Upper lobe of left lung (tissue), 6 donors: ENCODE data around the gene FKBP8. TPM values are rescaled to one million over a fixed set of nuclear protein-coding genes. Genes with fewer than 3 reads are reported as not detected.

Experiments
- ATAC-seq, 2 donors: fragments of 200-7000 bp; cut with Tn5 transposase; one replicate each; pipeline ENCODE4 v1.9.1; 2022; ENCODE audit warnings: mild to moderate bottlenecking in 2 of 2, moderate library complexity in 2 of 2; ENCODE audit not compliant: low FRiP score in 2 of 2
- DNase-seq, 2 donors: peaks; one replicate each; pipeline ENCODE4 v3.0.0-alpha.2; 2019 to 2020
- H3K27ac ChIP-seq, 4 donors: fragments of 200-600 bp; sonication (generic); one replicate each; pipeline ENCODE4 v1.5.1; 2016 to 2019
- H3K27me3 ChIP-seq, 4 donors: fragments of 200-600 bp; sonication (generic); one replicate each; pipeline ENCODE4 v1.5.1; 2017 to 2019
- H3K36me3 ChIP-seq, 4 donors: fragments of 200-600 bp; sonication (generic); one replicate each; pipeline ENCODE4 v1.5.1; 2016 to 2019
- H3K4me1 ChIP-seq, 4 donors: fragments of 200-600 bp; sonication (generic); one replicate each; pipeline ENCODE4 v1.5.1; 2018 to 2019
- H3K4me3 ChIP-seq, 4 donors: fragments of 200-600 bp; sonication (generic); one replicate each; pipeline ENCODE4 v1.5.1; 2017 to 2019; ENCODE audit warnings: mild to moderate bottlenecking in 2 of 4, moderate library complexity in 1 of 4
- H3K9me3 ChIP-seq, 4 donors: fragments of 200-600 bp; sonication (generic); one replicate each; pipeline ENCODE4 v1.5.1; 2018 to 2019
- EP300 ChIP-seq, 4 donors: sonication (generic); formaldehyde crosslinking; IDR thresholded peaks; one replicate each; pipeline ENCODE4 v1.5.1; 2017; ENCODE audit warnings: antibody characterized with exemption in 4 of 4, control low read depth in 2 of 4
- POLR2A ChIP-seq, 4 donors: fragments of 450-650 bp; IDR thresholded peaks; one replicate each; pipeline ENCODE4 v1.5.1; 2016 to 2017; ENCODE audit warnings: antibody characterized with exemption in 4 of 4, mild to moderate bottlenecking in 2 of 4
- POLR2AphosphoS5 ChIP-seq, 2 donors: sonication (generic); formaldehyde crosslinking; IDR thresholded peaks; one replicate each; pipeline ENCODE4 v1.5.1; 2017; ENCODE audit warnings: antibody characterized with exemption in 2 of 2
- WGBS, 2 donors: methylation state at CpG; one replicate each; pipeline ENCODE4 v1.1.5; 2017 to 2018; 5-methylcytosine and 5-hydroxymethylcytosine counted together
- total RNA-seq, 6 donors: library from RNA; depleted of rRNA in 4 of 6; stranded (reverse); fragments of >200 nt in 4 of 6; gene quantifications; one replicate each; pipeline versions ENCODE4 v1.1.0 to v1.2.1, GENCODE V29; 2016 to 2021
- TF ChIP-seq, protein P1 (sequence below), 6 experiments: fragments of 450-650 bp in 4 of 6; fragments of 200-600 bp in 2 of 6; sonication (generic) in 2 of 6; IDR thresholded peaks; one replicate each; pipeline ENCODE4 v1.5.1; 2016 to 2019; ENCODE audit warnings: antibody characterized with exemption in 6 of 6
- donor health status: DM: no; HTN: no; CAD: no; lungs with moderate emphysema.
- donor health status: DM: no; HTN: yes; CAD: no; lungs with severe emphysema.

The FKBP8 gene
- total RNA-seq, 6 donors from 2014 or later = 242 to 450 (median 284) TPM

GRCh38 chr19:18571564-18572344 lies 28.4 kb upstream of the FKBP8 start, which contains the start of gene UBA52:
TSS of gene UBA52 (plus strand) at chr19:18571857. CDS start at chr19:18573301, 1,444 bp downstream.
- 0% methylated on average over 6 to 45 of the region's 75 CpGs for WGBS, 2 donors
- Histone ChIP-seq H3K36me3 (peaks cover 26 to 65% (median 57%) of the 10 kb centered on the region in 4 donors), H3K9me3 (no peaks in the 10 kb centered on the region), H3K27me3 (no peaks in the 10 kb centered on the region), H3K4me3 (peak within 1 kb of the TSS; percentile 70 to 98 (median 84)), H3K27ac (peak within 1 kb of the TSS; percentile 89 to 93 (median 90)), H3K4me1 (peaks cover 18 to 24% (median 20%) of the 10 kb centered on the region in 4 donors)
- DNase-seq (peak; percentile 98 to 100), ATAC-seq (peak; percentile 96 to 97)
- peak; percentile 93 to 95 for TF ChIP-seq POLR2AphosphoS5 (IDR thresholded peaks at IDR 0.05)
- TF ChIP-seq, protein P1, sequence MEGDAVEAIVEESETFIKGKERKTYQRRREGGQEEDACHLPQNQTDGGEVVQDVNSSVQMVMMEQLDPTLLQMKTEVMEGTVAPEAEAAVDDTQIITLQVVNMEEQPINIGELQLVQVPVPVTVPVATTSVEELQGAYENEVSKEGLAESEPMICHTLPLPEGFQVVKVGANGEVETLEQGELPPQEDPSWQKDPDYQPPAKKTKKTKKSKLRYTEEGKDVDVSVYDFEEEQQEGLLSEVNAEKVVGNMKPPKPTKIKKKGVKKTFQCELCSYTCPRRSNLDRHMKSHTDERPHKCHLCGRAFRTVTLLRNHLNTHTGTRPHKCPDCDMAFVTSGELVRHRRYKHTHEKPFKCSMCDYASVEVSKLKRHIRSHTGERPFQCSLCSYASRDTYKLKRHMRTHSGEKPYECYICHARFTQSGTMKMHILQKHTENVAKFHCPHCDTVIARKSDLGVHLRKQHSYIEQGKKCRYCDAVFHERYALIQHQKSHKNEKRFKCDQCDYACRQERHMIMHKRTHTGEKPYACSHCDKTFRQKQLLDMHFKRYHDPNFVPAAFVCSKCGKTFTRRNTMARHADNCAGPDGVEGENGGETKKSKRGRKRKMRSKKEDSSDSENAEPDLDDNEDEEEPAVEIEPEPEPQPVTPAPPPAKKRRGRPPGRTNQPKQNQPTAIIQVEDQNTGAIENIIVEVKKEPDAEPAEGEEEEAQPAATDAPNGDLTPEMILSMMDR (IDR thresholded peaks at IDR 0.05) = peak in 4 of 6 experiments; percentile 14 to 44 (median 31)
- TF ChIP-seq EP300 (IDR thresholded peaks at IDR 0.05) = peak in 1 of 4 donors; percentile 89
- TF ChIP-seq POLR2A (IDR thresholded peaks at IDR 0.05) = peak in 3 of 4 donors; percentile 49 to 94 (median 74)

DNA sequence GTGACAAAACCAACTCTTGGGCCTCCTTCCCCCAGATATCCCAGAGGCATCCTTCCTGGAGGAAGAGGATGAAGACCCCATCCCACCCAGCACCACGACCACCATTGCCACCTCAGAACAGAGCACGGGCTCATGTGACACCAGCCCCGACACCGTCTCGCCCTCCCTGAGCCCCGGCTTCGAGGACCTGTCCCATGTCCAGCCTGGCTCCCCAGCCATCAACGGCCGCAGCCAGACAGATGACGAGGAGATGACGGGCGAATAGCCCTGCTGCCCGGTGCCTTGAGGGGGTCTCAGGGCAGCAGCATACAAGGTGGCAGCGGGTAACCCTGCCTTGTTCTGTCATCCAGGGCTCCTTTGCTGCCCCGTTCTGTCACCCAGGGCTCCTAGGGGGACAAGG lies 25.0 kb upstream of the FKBP8 start:
- no peak overlapping the region for H3K4me3 ChIP-seq
- H3K9me3 ChIP-seq = no peaks in the 10 kb centered on the region
- H3K36me3 ChIP-seq = peaks cover 32 to 65% (median 59%) of the 10 kb centered on the region in 4 donors
- H3K27me3 ChIP-seq = no peaks in the 10 kb centered on the region
- 92 to 96% methylated on average over 11 to 15 of the region's 15 CpGs for WGBS, 2 donors
- ATAC-seq (no peak), DNase-seq (peak in 1 of 2 donors; percentile 76)
- TF ChIP-seq, protein P1 (IDR thresholded peaks at IDR 0.05) = no peak
- TF ChIP-seq POLR2A (IDR thresholded peaks at IDR 0.05) (no peak), POLR2AphosphoS5 (IDR thresholded peaks at IDR 0.05) (no peak), EP300 (IDR thresholded peaks at IDR 0.05) (no peak)
- no peak overlapping the region for H3K27ac ChIP-seq
- peaks cover 14 to 22% (median 16%) of the 10 kb centered on the region in 4 donors for H3K4me1 ChIP-seq

- 96 to 100% methylated on average over 4 to 8 of the region's 8 CpGs for whole genome bisulfite sequencing, 2 donors
- Histone ChIP-seq H3K36me3 (peaks cover 32 to 74% (median 66%) of the 10 kb centered on the region in 4 donors), H3K9me3 (no peaks in the 10 kb centered on the region), H3K27me3 (no peaks in the 10 kb centered on the region), H3K4me1 (peaks cover 3 to 8% (median 4%) of the 10 kb centered on the region in 4 donors), H3K27ac (no peak overlapping the region), H3K4me3 (no peak overlapping the region)
- no peak for TF ChIP-seq POLR2A (IDR thresholded peaks at IDR 0.05)
- TF ChIP-seq, protein P1 (IDR thresholded peaks at IDR 0.05) = no peak
- no peak for TF ChIP-seq POLR2AphosphoS5 (IDR thresholded peaks at IDR 0.05)
- TF ChIP-seq EP300 (IDR thresholded peaks at IDR 0.05) = no peak
- ATAC-seq (no peak), DNase-seq (peak in 1 of 2 donors; percentile 51)
Measured at GRCh38 chr19:18566953-18567352, 23.6 kb upstream of the FKBP8 start.

GRCh38 chr19:18562086-18562485 lies 18.7 kb upstream of the FKBP8 start:
- H3K27me3 ChIP-seq = no peaks in the 10 kb centered on the region
- ATAC-seq (no peak), DNase-seq (peak in 1 of 2 donors; percentile 54)
- H3K27ac ChIP-seq = peak overlapping the region; percentile 61 to 76 (median 70)
- peaks cover 9 to 21% (median 12%) of the 10 kb centered on the region in 4 donors for H3K4me1 ChIP-seq
- H3K9me3 ChIP-seq = no peaks in the 10 kb centered on the region
- WGBS, 2 donors = 81 to 84% methylated on average over 13 to 14 of the region's 14 CpGs
- peaks cover 19 to 54% (median 45%) of the 10 kb centered on the region in 4 donors for H3K36me3 ChIP-seq
- TF ChIP-seq EP300 (IDR thresholded peaks at IDR 0.05) (no peak), POLR2A (IDR thresholded peaks at IDR 0.05) (no peak), POLR2AphosphoS5 (IDR thresholded peaks at IDR 0.05) (no peak)
- TF ChIP-seq, protein P1 (IDR thresholded peaks at IDR 0.05) = no peak
- no peak overlapping the region for H3K4me3 ChIP-seq
